ENCODE data around the gene C1orf87.
"Not testable (repeated sequence)": the region's sequence is repeated elsewhere in the genome, so short reads cannot be mapped to it uniquely, and the experiment has no call there.

Gene C1orf87

GRCh38 chr1:59997479-59998115, 76.0 kb downstream of the C1orf87 start:
- in situ Hi-C loops (cut with MboI; ENCODE audit: low sequenced_read_pairs), result no loop called here

GRCh38 chr1:59994302-59995198, 79.0 kb downstream of the C1orf87 start:
- in situ Hi-C loops (cut with MboI; ENCODE audit: low sequenced_read_pairs), result no loop called here

GRCh38 chr1:59992040-59992820, 81.3 kb downstream of the C1orf87 start:
- in situ Hi-C loops (cut with MboI; ENCODE audit: low sequenced_read_pairs), result no loop called here

DNA sequence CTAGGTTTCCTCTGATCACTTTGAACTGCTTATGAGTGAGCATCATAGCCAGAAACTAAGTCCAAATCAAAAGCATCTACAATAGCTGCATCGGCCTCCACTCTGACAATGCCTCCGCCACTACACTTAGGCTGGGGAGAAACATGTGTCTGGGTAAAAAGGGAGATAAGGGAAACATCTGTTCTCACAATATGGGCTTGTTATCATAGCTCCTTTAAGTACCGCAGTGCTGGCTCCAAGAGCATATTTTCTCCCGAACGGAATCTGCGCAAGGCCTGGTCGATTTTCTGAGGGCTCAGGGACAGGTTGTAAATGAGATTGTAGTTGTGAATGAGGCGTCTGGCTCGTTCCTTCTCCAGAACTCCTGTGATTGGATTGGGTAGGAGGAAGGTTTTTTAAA, 83.1 kb downstream of the C1orf87 start:
- in situ Hi-C loops (cut with MboI; ENCODE audit: low sequenced_read_pairs), result no loop called here

GRCh38 chr1:59986516-59987310, 86.9 kb downstream of the C1orf87 start:
- in situ Hi-C loops (cut with MboI; ENCODE audit: low sequenced_read_pairs), result no loop called here

- in situ Hi-C loops (cut with MboI; ENCODE audit: low sequenced_read_pairs), result no loop called here
These were observed 87.6 kb downstream of the C1orf87 start for GRCh38 chr1:59985911-59986515.

DNA sequence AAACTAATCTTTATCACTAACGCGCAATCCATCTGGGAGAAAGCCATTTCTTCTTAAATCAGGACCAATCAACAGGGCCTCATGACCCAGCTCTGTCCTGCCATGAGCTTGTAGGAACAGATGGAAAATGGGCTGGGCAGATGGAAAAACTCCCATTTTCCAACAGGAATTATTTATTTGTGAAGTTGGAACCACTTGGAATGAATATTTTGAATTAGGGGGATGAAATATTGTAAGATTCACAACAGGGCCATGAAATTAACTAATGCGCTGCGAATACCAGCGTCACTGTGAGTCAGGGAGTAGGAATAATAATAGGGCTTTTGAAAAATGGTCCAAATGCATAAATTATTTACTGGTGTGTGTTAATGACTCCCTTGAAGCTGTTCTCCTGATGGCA, 93.9 kb downstream of the C1orf87 start:
- in situ Hi-C loops (cut with MboI; ENCODE audit: low sequenced_read_pairs), result no loop called here

GRCh38 chr1:59978511-59978910, 95.1 kb downstream of the C1orf87 start:
- in situ Hi-C loops (cut with MboI; ENCODE audit: low sequenced_read_pairs), result no loop called here

- in situ Hi-C loops (cut with MboI; ENCODE audit: low sequenced_read_pairs), result no loop called here
These were observed 95.5 kb downstream of the C1orf87 start for GRCh38 chr1:59978026-59978425.

DNA sequence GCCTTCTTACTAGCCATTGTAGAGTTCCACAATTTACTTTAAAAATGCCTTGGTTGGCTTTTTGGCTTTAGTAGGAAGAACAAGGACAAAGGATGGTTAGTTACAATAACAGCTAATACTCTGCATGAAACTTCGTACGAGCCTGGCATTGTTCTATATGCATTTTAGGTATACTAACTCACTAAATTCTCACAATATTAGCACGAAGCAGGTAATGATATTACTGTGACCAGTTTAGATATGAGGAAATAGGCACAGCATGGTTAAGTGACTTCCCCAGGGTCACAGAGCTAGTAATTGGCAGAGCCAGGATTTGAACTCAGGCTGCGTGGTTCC, 96.5 kb downstream of the C1orf87 start:
- in situ Hi-C loops (cut with MboI; ENCODE audit: low sequenced_read_pairs), result no loop called here

GRCh38 chr1:59976194-59977074, 97.1 kb downstream of the C1orf87 start:
- in situ Hi-C loops (cut with MboI; ENCODE audit: low sequenced_read_pairs), result no loop called here

DNA sequence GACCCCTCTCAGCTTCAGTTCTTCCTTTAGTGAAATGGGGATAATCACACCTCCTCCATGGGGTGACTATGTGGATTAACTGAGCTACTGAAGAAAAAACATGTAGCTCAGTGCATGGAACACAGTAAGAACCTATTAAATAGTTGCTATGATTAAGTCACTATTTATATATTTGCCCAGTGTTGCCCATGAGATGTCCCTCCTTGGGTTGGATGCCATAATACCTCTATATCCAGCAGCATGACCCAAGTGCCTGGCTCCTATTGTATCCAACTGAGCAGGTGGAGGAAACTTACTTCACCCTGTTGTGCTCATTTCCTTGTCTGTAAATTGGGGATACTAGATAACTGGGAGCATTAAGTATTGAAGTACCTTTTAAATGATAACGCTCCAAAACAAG, 99.9 kb downstream of the C1orf87 start:
- in situ Hi-C loops (cut with MboI; ENCODE audit: low sequenced_read_pairs), result no loop called here

DNA sequence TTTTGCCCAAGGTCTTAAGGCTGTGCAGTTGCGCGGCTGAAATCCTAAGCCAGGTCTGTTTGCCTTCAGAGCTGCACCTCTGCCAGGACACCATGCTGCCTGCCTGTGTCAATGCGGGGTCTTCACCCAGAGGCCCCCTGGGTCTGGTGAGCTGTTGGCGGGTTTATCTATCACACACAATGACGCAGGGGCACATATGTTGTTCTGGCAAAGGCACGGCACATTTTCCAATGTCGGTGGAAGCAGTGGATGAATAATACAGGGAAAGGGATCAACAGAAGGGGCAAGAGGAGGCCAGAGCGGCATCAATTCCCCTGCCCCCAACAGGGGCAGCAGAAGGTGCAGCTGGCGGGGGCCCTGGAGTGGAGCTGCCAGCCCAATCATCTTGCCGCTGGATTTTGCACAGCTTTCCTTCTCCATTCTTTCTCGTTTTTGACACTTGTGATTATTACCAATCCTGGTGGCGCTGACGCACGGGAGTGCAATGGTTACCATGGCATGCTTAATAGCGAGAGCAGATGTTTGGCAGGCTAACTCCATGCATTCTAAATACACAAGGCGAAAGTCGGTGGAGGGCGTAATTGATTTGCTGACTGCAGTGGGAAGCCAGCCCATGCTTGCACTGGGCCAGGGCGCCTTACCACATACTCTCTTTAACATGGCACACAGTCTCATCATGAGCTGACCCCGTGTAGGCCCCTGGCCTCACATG, 101.2 kb downstream of the C1orf87 start:
- in situ Hi-C loops (cut with MboI; ENCODE audit: low sequenced_read_pairs), result no loop called here

DNA sequence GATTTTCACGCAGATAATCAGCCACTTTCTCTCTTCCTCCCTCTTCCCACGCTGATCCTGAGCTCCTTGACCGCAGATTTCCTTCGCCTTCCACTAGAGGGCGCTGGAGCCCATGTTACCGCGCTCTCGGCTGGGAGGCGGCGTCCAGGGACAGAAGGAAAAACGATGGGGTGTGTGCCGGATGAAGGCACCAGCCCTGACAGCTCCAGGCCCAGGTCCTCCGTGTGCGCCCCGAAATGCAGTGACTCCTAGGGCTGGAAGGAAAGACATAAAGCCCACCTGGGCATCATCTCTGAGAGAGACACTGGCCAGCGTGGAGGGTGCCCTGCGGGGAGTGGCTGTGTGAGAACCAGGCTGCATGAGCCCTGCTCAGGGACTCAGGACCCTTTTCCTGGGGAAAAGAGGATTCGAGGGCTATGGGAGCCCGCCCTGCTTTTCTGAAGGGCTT, 102.1 kb downstream of the C1orf87 start:
- in situ Hi-C loops (cut with MboI; ENCODE audit: low sequenced_read_pairs), result no loop called here

DNA sequence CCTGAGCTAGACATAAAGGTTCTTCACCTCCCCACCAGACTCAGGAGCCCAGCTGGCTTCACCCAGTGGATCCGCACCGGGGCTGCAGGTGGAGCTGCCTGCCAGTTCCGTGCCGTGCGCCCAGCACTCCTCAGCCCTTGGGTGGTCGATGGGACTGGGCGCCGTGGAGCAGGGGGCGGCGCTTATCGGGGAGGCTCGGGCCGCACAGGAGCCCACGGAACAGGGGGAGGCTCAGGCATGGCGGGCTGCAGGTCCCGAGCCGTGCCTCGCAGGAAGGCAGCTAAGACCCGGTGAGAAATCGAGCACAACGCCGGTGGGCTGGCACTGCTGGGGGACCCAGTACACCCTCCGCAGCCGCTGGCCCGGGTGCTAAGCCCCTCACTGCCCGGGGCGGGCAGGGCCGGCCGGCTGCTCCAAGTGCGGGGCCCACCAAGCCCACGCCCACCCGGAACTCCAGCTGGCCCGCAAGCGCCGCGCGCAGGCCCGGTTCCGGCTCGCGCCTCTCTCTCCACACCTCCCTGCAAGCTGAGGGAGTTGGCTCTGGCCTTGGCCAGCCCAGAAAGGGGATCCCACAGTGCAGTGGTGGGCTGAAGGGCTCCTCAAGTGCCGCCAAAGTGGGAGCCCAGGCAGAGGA, 103.9 kb downstream of the C1orf87 start:
- in situ Hi-C loops (cut with MboI; ENCODE audit: low sequenced_read_pairs), result not testable (repeated sequence)

GRCh38 chr1:59968746-59969145, 104.8 kb downstream of the C1orf87 start:
- in situ Hi-C loops (cut with MboI; ENCODE audit: low sequenced_read_pairs), result not testable (repeated sequence)

DNA sequence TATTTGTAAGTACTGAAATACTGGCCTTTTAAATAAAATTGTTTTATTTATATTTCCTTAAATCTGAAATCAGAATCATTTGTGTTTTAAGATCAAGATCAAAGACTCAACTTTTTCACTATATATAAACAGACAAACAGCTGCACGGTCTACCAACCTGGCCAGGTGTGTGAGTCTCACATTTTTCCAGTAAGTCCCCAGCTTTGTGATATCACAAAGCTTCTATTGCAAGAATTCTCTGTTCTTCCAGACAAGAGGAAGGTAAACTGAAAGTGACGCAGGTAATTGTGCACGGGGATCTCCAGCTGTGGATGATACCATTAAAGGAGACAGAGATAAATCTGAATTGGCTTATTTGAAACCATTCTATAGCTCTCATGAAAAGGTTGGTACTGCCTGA, 105.8 kb downstream of the C1orf87 start:
- in situ Hi-C loops (cut with MboI; ENCODE audit: low sequenced_read_pairs), result no loop called here

- in situ Hi-C loops (cut with MboI; ENCODE audit: low sequenced_read_pairs), result no loop called here
These were observed 106.4 kb downstream of the C1orf87 start for GRCh38 chr1:59967141-59967697.
